K562 (cell line): ENCODE measurements around the gene DAP. TPM values are rescaled to one million over a fixed set of nuclear protein-coding genes. Genes with fewer than 3 reads are reported as not detected.
"Not testable (repeated sequence)": the region's sequence is repeated elsewhere in the genome, so short reads cannot be mapped to it uniquely, and the experiment has no call there.

Experiments used
- ATAC-seq: fragments of 200-7000 bp; cut with Tn5 transposase; 3 replicates; pipeline ENCODE4 v1.9.1; 2020; ENCODE audit warnings: moderate library complexity
- BruUV-seq: library from RNA; stranded (reverse); fragments of 400-500 nt; replicated peaks from 2 replicates; lab custom pipeline; 2021; lab: Mats Ljungman, UMichigan
- CTCF ChIA-PET: fragments of 300-600 bp; formaldehyde crosslinking; extraction: SDS; loops from one replicate; lab custom pipeline; 2021; ENCODE audit warnings: low intra/inter-chr PET ratio; lab: Yijun Ruan, JAX
- POLR2A ChIA-PET: fragments of 300-600, 350-650 bp; sonication (Branson Sonifier 250); formaldehyde crosslinking; extraction: SDS; loops from one replicate; lab custom pipeline; 2021; ENCODE audit warnings: antibody characterized with exemption, inconsistent platforms; lab: Yijun Ruan, JAX
- DNase-seq, 4 experiments: peaks; one replicate each; pipeline versions ENCODE4 v3.0.0 to v3.0.0-alpha.2; 2011 to 2018; ENCODE audit warnings: low spot score in 3 of 4, mixed read lengths in 3 of 4; ENCODE audit errors: extremely low read depth in 1 of 4
- FAIRE-seq: peaks from 2 replicates; lab custom pipeline; 2011; peaks lifted over from hg19 to GRCh38; lab: Jason Lieb, UNC
- H2AFZ ChIP-seq: 2 replicates; pipeline ENCODE4 v1.6.0; 2011; ENCODE audit warnings: low read depth, low read length, control low read depth, inconsistent platforms
- H3K27ac ChIP-seq: fragments of 200-600 bp; 3 replicates; pipeline ENCODE4 v1.8.0; 2011; ENCODE audit warnings: low read depth, mild to moderate bottlenecking, control low read depth, inconsistent platforms, low read length, moderate library complexity, mixed read lengths; ENCODE audit errors: extremely low read depth
- H3K27me3 ChIP-seq, 2 experiments: fragments of 300-600 bp in 1 of 2; 2 replicates in 1 of 2; 3 replicates in 1 of 2; pipeline versions ENCODE4 v1.6.0 to v1.8.0; 2011; ENCODE audit warnings: inconsistent platforms in 2 of 2, low read length in 2 of 2, mild to moderate bottlenecking in 1 of 2, mixed read lengths in 1 of 2, moderate library complexity in 1 of 2; ENCODE audit not compliant: control insufficient read depth in 2 of 2, insufficient read depth in 2 of 2
- H3K36me3 ChIP-seq: fragments of 300-600 bp; 3 replicates; pipeline ENCODE4 v1.8.0; 2011; ENCODE audit warnings: mild to moderate bottlenecking, low read length, inconsistent platforms; ENCODE audit not compliant: control insufficient read depth, insufficient read depth
- H3K4me1 ChIP-seq, 2 experiments: fragments of 200-600 bp in 1 of 2; replicated peaks in 1 of 2; 2 replicates in 1 of 2; 3 replicates in 1 of 2; pipeline versions ENCODE4 v1.5.1 to v1.8.0; 2011; ENCODE audit warnings: inconsistent platforms in 2 of 2, low read length in 2 of 2, mild to moderate bottlenecking in 1 of 2, mixed read lengths in 1 of 2, moderate library complexity in 1 of 2; ENCODE audit not compliant: control insufficient read depth in 2 of 2, insufficient read depth in 2 of 2
- H3K4me2 ChIP-seq: 2 replicates; pipeline ENCODE4 v1.6.1; 2011; ENCODE audit warnings: low read length, control low read depth, inconsistent platforms, mixed read lengths; ENCODE audit not compliant: insufficient read depth
- H3K4me3 ChIP-seq: fragments of 200-600 bp; sonication (generic), shearing (Covaris generic); 2 replicates; pipeline ENCODE4 v1.5.1; 2016; ENCODE audit warnings: control low read depth, inconsistent platforms
- H3K79me2 ChIP-seq: fragments of 200-600 bp; 3 replicates; pipeline ENCODE4 v1.8.0; 2011; ENCODE audit warnings: low read length, inconsistent platforms; ENCODE audit not compliant: control insufficient read depth, insufficient read depth
- H3K9ac ChIP-seq, 2 experiments: 2 replicates each; pipeline versions ENCODE4 v1.6.0 to v1.6.1; 2011; ENCODE audit warnings: low read depth in 2 of 2, low read length in 2 of 2, control low read depth in 1 of 2, inconsistent platforms in 1 of 2, mild to moderate bottlenecking in 1 of 2, mixed read lengths in 1 of 2; ENCODE audit not compliant: insufficient read depth in 1 of 2
- H3K9me1 ChIP-seq: one replicate; pipeline ENCODE4 v1.6.0; 2011; ENCODE audit warnings: inconsistent platforms, mild to moderate bottlenecking, low read length, moderate library complexity; ENCODE audit not compliant: control insufficient read depth, insufficient read depth
- H3K9me3 ChIP-seq: replicated peaks from 2 replicates; pipeline ENCODE4 v1.5.1; 2011; ENCODE audit warnings: low read depth, low read length, inconsistent platforms; ENCODE audit not compliant: control insufficient read depth, insufficient read depth
- H4K20me1 ChIP-seq: replicated peaks from 2 replicates; pipeline ENCODE4 v1.6.1; 2011; ENCODE audit warnings: low read length, inconsistent platforms, mixed read lengths; ENCODE audit not compliant: control insufficient read depth, insufficient read depth
- FOXA3 ChIP-seq, 2 experiments: fragments of 450-650 bp in 1 of 2; sonication (generic) in 1 of 2; formaldehyde crosslinking; IDR thresholded peaks in 1 of 2; conservative IDR thresholded peaks in 1 of 2; 2 replicates each; pipeline versions ENCODE4 v1.4.0 to v1.8.0; 2020 to 2022; ENCODE audit warnings: mild to moderate bottlenecking in 2 of 2, missing genetic modification reagents in 1 of 2
- FOXJ2 ChIP-seq: fragments of 200-800 bp; sonication (Bioruptor generic); IDR thresholded peaks from 2 replicates; pipeline ENCODE4 v1.6.1; 2016; ENCODE audit warnings: missing genetic modification characterization, missing compliant biosample characterization
- FOXK2 ChIP-seq, 2 experiments: fragments of 450-650 bp; IDR thresholded peaks in 1 of 2; conservative IDR thresholded peaks in 1 of 2; 2 replicates each; pipeline ENCODE4 v1.6.1; 2016; ENCODE audit warnings: low read depth in 2 of 2, mild to moderate bottlenecking in 1 of 2
- LEF1 ChIP-seq: fragments of 450-650 bp; IDR thresholded peaks from 2 replicates; pipeline ENCODE4 v1.6.1; 2016; ENCODE audit warnings: mild to moderate bottlenecking
- MTA3 ChIP-seq: fragments of 450-650 bp; formaldehyde crosslinking; IDR thresholded peaks from 2 replicates; pipeline ENCODE4 v1.6.1; 2017; ENCODE audit warnings: mild to moderate bottlenecking, borderline replicate concordance
- NRF1 ChIP-seq, 2 experiments: fragments of 450-650 bp; IDR thresholded peaks in 1 of 2; conservative IDR thresholded peaks in 1 of 2; 2 replicates each; pipeline ENCODE4 v1.6.1; 2014; ENCODE audit warnings: mild to moderate bottlenecking in 2 of 2
- PREB ChIP-seq: sonication (generic); formaldehyde crosslinking; IDR thresholded peaks from 2 replicates; pipeline ENCODE4 v1.8.1; 2023; ENCODE audit warnings: mild to moderate bottlenecking, missing genetic modification reagents
- SOX6 ChIP-seq: fragments of 450-650 bp; IDR thresholded peaks from 2 replicates; pipeline ENCODE4 v1.6.1; 2014; ENCODE audit warnings: mild to moderate bottlenecking
- TAF7 ChIP-seq: fragments of 450-650 bp; IDR thresholded peaks from 2 replicates; pipeline ENCODE4 v1.6.1; 2016; ENCODE audit warnings: missing genetic modification characterization, missing compliant biosample characterization
- TRIM28 ChIP-seq: fragments of 450-650 bp; IDR thresholded peaks from 2 replicates; pipeline ENCODE4 v1.6.1; 2017
- YY1 ChIP-seq, 3 experiments: IDR thresholded peaks; 2 replicates each; pipeline ENCODE4 v1.6.1; 2011; ENCODE audit warnings: low read length in 2 of 3, mild to moderate bottlenecking in 2 of 3, moderate library complexity in 2 of 3, borderline replicate concordance in 1 of 3, control low read depth in 1 of 3, low read depth in 1 of 3; ENCODE audit not compliant: insufficient read depth in 3 of 3, insufficient replicate concordance in 2 of 3, control insufficient read depth in 1 of 3, insufficient read length in 1 of 3; ENCODE audit errors: extremely low read depth in 1 of 3
- WGBS: fragments of 100-300 bp; shearing (Covaris generic); methylation state at CpG from one replicate; pipeline ENCODE4 v1.1.6; 2016; ENCODE audit warnings: low coverage, mixed read lengths; ENCODE audit not compliant: insufficient coverage; ENCODE audit errors: missing lambda C conversion rate; 5-methylcytosine and 5-hydroxymethylcytosine counted together
- in situ Hi-C: fragments of 300-500 bp; cut with MboI; formaldehyde crosslinking; loops from 4 replicates; pipeline ENCODE4 v1.15.0; 2018; ENCODE audit warnings: inconsistent platforms, mixed read lengths
- intact Hi-C: fragments of 100-400 bp; cut with micrococcal nuclease; formaldehyde crosslinking; loops from 2 replicates; pipeline ENCODE4 v1.14.2; 2022
- polyA plus RNA-seq, 8 experiments: library from polyadenylated mRNA; depleted of rRNA in 4 of 8; stranded (reverse) in 5 of 8; unstranded in 3 of 8; fragments of >200 nt; fragmentation: Nextera tagmentation in 2 of 8; fragmentation: Illumina TruSeq in 1 of 8; extraction: Ambion mirVana in 2 of 8; extraction: Trizol in 1 of 8; gene quantifications; 2 replicates each; pipeline versions ENCODE4 v1.2.1 to v1.2.3, GENCODE V29; 2011 to 2014; ENCODE audit warnings: inconsistent platforms in 1 of 8, missing spikeins in 1 of 8
- total RNA-seq, 7 experiments: library from RNA; depleted of rRNA in 6 of 7; stranded (reverse); fragments of >200 nt in 6 of 7; fragmentation: Illumina TruSeq in 2 of 7; extraction: Trizol in 2 of 7; gene quantifications; 2 replicates each; pipeline versions ENCODE4 v1.2.1 to v1.2.3, GENCODE V29; 2011 to 2021; ENCODE audit warnings: low replicate concordance in 1 of 7
- TF ChIP-seq, protein P1 (sequence below): sonication (generic); formaldehyde crosslinking; IDR thresholded peaks from 2 replicates; pipeline ENCODE4 v1.9.0; 2022; ENCODE audit warnings: mild to moderate bottlenecking, missing genetic modification reagents

The DAP gene
- total and polyA plus RNA-seq, 9 of the 15 experiments (the other 6 are each of a cell fraction or from before 2014, with no cell fraction given), result 14.1 to 151 (median 34.5) TPM

- FAIRE-seq, CTCF ChIA-PET, H4K20me1 ChIP-seq, H3K27me3 ChIP-seq, H3K4me3 ChIP-seq, H3K36me3 ChIP-seq: not testable (repeated sequence)
- DNase-seq (peak in 1 of 4 experiments; percentile 63), ATAC-seq (peak; percentile 57)
- 7% methylated on average over 7 of the region's 7 CpGs for WGBS
- POLR2A ChIA-PET, result interaction anchor here (0.9 to 1.2 kb wide), 2 partner anchors 11 to 23 kb away, joined by 3 to 5 read pairs; no protein-coding TSS in a partner anchor
- 0 out of 2 replicates have a peak, but pooled peaks have one; percentile 32 for TF ChIP-seq TAF7 (tag)
- TF ChIP-seq FOXJ2 (tag), result 0 out of 2 replicates have a peak, but pooled peaks have one; percentile 28
- peak; percentile 17 to 20; a peak in 1 of 4 replicates for TF ChIP-seq NRF1 (conservative IDR thresholded peaks at IDR 0.05 in 1 of 2, IDR thresholded peaks at IDR 0.05 in 1 of 2)
- TF ChIP-seq, protein P1, sequence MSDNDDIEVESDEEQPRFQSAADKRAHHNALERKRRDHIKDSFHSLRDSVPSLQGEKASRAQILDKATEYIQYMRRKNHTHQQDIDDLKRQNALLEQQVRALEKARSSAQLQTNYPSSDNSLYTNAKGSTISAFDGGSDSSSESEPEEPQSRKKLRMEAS (CRISPR knock-in tag), result 0 out of 2 replicates have a peak, but pooled peaks have one; percentile 3
- TF ChIP-seq FOXA3 (CRISPR knock-in tag; conservative IDR thresholded peaks at IDR 0.05 in 1 of 2, IDR thresholded peaks at IDR 0.05 in 1 of 2), result peak; percentile 93 to 97
- peak; percentile 19; the same call in 1 of the 2 replicates for TF ChIP-seq LEF1
- TF ChIP-seq YY1 (IDR thresholded peaks at IDR 0.05; ENCODE audit: borderline replicate concordance in 1 of 3, control insufficient read depth in 1 of 3, extremely low read depth in 1 of 3, insufficient read depth in 3 of 3, insufficient read length in 1 of 3, insufficient replicate concordance in 2 of 3, low read depth in 1 of 3, low read length in 2 of 3), result peak in 2 of 3 experiments; percentile 75 to 88
- TF ChIP-seq FOXK2 (conservative IDR thresholded peaks at IDR 0.05 in 1 of 2, IDR thresholded peaks at IDR 0.05 in 1 of 2; ENCODE audit: low read depth in 2 of 2), result peak; percentile 90 to 94
- TF ChIP-seq SOX6, result 0 out of 2 replicates have a peak, but pooled peaks have one; percentile 23
- TF ChIP-seq MTA3, result 0 out of 2 replicates have a peak, but pooled peaks have one; percentile 20
- 0 out of 2 replicates have a peak, but pooled peaks have one; percentile 23 for TF ChIP-seq PREB (CRISPR knock-in tag)
- peak; percentile 32; the same call in 1 of the 2 replicates for TF ChIP-seq TRIM28
- TF ChIP-seq, all 486 proteins: peak for 12; not testable (repeated sequence) for 474
- Histone ChIP-seq H2AFZ (peak overlapping the region; percentile 79), H3K4me2 (peak overlapping the region; percentile 27; the same call in 1 of the 2 replicates)
- H3K9me3 ChIP-seq, H3K79me2 ChIP-seq, H3K27ac ChIP-seq, in situ Hi-C loops, intact Hi-C loops, H3K9me1 ChIP-seq, H3K9ac ChIP-seq, H3K4me1 ChIP-seq, BruUV-seq: not testable (repeated sequence)
Measured at GRCh38 chr5:10780208-10780607, 19.2 kb upstream of the DAP start.
